ENCODE measurements around the gene TBX4.
"Not testable (repeated sequence)": the region's sequence is repeated elsewhere in the genome, so short reads cannot be mapped to it uniquely, and the experiment has no call there.

The TBX4 gene

DNA sequence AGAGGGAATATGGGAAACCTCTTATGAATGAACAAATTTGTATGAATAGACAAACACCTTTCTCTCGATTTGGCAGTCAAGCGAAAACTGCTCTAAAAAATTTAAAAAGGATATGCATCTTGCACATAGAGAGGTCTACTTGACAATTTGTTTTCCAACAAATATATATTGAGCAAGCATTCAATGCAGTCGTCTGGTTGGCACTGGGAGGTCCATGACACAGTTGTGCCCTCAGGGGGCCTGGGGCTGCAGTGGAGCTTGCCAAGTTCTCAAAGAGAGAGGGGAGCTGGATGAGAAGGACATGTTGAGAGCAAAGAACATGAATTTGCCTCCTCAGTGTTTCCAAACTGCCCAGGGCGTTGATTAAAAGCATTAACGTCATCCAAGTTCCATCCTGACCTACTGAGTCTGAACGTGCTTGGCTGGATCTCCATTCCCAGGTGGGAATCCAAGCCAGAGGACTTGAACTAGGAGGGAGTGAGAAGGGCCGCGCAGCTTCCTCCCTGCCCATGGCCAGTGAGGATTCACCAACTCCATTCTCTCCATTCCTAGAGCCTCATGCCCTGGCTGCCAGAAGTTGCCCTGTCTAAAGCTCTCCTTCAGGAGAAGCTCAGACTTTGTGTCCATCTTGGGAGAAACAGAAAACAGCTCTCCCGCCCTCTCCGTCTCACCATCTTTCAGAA, 28.1 kb upstream of the TBX4 start:
- DNase-seq (ENCODE audit: low spot score), result no peak
- Histone ChIP-seq H3K4me3 (no peak overlapping the region), H3K27ac (no peak overlapping the region)
- TF ChIP-seq, protein P1, sequence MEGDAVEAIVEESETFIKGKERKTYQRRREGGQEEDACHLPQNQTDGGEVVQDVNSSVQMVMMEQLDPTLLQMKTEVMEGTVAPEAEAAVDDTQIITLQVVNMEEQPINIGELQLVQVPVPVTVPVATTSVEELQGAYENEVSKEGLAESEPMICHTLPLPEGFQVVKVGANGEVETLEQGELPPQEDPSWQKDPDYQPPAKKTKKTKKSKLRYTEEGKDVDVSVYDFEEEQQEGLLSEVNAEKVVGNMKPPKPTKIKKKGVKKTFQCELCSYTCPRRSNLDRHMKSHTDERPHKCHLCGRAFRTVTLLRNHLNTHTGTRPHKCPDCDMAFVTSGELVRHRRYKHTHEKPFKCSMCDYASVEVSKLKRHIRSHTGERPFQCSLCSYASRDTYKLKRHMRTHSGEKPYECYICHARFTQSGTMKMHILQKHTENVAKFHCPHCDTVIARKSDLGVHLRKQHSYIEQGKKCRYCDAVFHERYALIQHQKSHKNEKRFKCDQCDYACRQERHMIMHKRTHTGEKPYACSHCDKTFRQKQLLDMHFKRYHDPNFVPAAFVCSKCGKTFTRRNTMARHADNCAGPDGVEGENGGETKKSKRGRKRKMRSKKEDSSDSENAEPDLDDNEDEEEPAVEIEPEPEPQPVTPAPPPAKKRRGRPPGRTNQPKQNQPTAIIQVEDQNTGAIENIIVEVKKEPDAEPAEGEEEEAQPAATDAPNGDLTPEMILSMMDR (IDR thresholded peaks at IDR 0.05), result no peak

- H3K27ac ChIP-seq, result no peak overlapping the region
- H3K4me3 ChIP-seq, result no peak overlapping the region
- TF ChIP-seq, protein P1 (IDR thresholded peaks at IDR 0.05), result no peak
- DNase-seq (ENCODE audit: low spot score), result no peak
Measured at GRCh38 chr17:61425682-61426481, 26.3 kb upstream of the TBX4 start.

DNA sequence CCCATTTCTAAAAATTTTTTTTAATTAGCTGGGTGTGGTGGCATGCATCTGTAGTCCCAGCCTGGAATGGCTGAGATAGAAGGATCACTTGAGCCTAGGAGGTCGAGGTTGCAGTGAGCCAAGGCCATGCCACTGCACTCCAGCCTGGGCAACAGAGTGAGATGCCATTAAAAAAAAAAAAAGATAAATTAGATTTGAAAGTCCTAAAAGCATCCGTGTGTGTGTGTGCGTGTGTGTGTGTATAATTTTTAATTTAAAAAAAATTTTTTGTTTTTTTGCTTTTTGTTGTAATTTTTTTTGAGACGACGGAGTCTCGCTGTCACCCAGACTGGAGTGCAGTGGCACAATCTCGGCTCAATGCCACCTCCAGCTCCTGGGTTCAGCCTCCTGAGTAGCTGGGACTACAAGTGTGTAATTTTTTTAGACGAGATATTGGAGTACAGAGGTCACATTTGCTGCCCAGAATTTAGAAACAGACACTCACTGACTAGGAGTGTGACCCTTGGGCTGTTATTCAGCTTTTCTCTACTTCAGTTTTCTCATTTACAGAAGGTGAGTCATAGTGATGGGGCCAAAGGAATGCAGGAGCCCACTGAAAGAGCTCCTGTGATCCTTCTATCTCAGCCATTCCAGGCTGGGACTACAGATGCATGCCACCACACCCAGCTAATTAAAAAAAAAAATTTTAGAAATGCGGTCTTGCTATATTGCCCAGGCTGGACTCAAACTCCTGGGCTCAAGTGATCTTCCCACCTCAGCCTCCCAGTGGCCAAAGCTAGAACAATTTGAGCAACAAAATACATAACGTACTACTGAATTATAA, 25.5 kb upstream of the TBX4 start:
- Histone ChIP-seq H3K4me3 (no peak overlapping the region), H3K27ac (no peak overlapping the region)
- DNase-seq (ENCODE audit: low spot score), result no peak
- TF ChIP-seq, protein P1 (IDR thresholded peaks at IDR 0.05), result no peak

DNA sequence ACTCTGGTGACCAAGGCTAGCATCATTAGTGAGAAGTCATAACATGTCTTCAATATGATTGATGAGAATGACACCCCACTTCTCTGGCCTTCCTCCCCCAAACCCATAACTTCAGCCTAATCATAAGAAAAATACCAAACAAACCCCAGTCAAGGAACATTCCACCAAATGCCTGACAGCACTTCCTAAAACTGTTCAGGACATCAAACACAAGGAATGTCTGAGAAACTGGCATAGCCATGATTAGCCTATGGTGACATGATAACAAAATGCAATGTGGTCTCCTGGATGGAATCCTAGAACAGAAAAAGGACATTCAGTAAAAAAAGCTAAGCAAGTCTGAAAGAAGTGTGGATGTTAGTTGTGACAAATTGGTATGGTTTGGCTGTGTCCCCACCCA, 24.7 kb upstream of the TBX4 start:
- Histone ChIP-seq H3K4me3 (no peak overlapping the region), H3K27ac (no peak overlapping the region)
- TF ChIP-seq, protein P1 (IDR thresholded peaks at IDR 0.05), result no peak
- no peak for DNase-seq (ENCODE audit: low spot score)

- Histone ChIP-seq H3K27ac (no peak overlapping the region), H3K4me3 (no peak overlapping the region)
- DNase-seq (ENCODE audit: low spot score), result no peak
- TF ChIP-seq, protein P1 (IDR thresholded peaks at IDR 0.05), result no peak
Measured at GRCh38 chr17:61429274-61429673, 22.9 kb upstream of the TBX4 start.

DNA sequence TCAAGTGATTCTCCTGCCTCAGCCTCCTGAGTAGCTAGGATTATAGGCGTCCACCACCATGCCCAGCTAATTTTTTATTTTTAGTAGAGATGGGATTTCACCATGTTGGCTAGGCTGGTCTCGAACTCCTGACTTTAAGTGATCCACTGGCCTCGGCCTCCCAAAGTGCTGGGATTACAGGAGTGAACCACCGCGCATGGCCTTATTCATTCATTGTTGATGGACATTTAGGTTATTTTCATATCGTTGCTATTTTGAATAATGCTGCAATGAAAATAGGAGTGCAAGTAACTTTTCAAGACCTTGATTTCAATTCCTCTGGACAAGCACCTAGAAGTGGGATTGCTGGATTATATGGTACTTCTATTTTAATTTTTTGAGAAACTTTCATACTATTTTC, 22.4 kb upstream of the TBX4 start:
- H3K4me3 ChIP-seq; DNase-seq (ENCODE audit: low spot score); H3K27ac ChIP-seq: not testable (repeated sequence)

- no peak for DNase-seq (ENCODE audit: low spot score)
- H3K4me3 ChIP-seq, result no peak overlapping the region
- TF ChIP-seq, protein P1 (IDR thresholded peaks at IDR 0.05), result no peak
- no peak overlapping the region for H3K27ac ChIP-seq
Measured at GRCh38 chr17:61431594-61432311, 20.5 kb upstream of the TBX4 start.

All from coronary artery (tissue), 2 donors.